DMS153 treated with DMSO at 0.1 percent for 48 hours (cell line): ENCODE measurements around the gene ZNF225.
"Not testable (repeated sequence)": the region's sequence is repeated elsewhere in the genome, so short reads cannot be mapped to it uniquely, and the experiment has no call there.

ENCODE experiments used
- DNase-seq: peaks from one replicate; lab custom pipeline; 2025; ENCODE audit not compliant: unreplicated experiment; lab: John Stamatoyannopoulos, UW

Gene ZNF225

DNA sequence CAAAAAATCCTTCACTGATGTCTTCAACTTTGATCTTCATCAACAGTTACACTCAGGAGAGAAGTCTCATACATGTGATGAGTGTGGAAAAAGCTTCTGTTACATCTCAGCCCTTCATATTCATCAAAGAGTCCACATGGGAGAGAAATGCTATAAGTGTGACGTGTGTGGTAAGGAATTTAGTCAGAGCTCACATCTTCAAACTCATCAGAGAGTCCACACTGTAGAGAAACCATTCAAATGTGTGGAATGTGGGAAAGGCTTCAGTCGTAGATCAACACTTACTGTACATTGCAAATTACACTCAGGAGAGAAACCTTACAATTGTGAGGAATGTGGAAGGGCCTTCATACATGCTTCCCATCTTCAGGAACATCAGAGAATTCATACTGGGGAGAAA is 43.3 kb downstream of the ZNF225 start:
- DNase-seq, result no peak

- DNase-seq, result no peak
These were observed 50.6 kb downstream of the ZNF225 start for GRCh38 chr19:44163789-44164188.

DNA sequence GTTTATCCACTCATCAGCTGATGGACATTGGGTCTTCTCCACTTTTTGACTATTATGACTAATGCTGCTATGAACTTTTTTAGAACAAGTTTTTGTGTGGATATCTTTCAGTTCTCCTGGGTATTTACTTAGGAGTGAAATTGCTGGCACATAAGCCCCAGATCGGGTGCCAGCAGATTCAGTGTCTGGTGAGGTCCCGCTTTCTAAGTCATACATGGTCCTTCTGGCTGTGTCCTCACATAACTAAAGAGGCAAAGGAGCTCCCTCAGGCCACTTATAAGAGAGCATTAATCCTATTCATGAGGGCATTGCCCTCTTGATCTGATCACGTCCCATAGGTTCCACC is 51.1 kb downstream of the ZNF225 start:
- no peak for DNase-seq

DNA sequence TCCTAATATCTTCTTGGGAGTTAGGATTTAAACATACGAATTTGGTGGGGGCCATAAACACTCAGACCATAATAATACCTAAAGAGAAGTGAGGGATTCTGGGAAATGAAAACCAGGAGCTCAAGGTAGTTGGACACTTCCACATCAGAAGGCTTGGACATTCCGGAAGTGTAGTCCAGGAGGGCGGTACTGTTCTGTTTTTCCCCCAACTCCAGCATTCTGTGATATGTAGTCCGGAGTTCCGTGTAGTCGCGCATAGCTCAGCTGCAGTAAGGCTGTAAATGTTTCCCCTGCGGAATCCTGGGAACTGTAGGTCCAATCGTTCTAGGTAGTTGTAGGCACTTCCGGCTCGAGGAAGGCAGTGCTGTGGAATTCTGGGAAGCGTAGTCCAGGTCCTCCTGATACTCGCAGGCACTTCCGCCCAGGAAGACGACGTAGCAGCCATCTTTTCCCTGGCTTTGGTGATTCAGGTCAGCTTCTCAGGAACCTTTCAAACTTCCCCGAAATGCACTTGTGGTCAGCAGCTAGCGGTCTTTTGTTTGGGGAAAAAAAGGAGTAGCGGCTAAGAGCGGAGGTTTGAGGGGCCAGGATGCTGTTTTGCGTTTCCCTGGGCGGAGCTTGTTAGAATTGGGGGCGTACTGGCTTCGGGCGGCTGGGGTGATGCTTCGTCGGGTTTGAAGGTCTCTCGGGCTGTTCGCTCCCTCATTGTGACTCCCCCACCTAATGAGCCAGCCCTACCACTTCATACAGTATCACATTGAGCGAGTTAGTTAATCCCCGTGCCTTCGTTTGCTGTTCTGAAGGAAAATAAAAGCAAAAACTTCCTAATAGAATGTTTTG is 51.7 kb downstream of the ZNF225 start, which contains the start of gene ZNF226:
TSS of gene ZNF226 (plus strand) at position 428 of the 840 bp plus-strand sequence. CDS start 4,981 bp downstream, outside the sequence.
- peak; percentile 98 for DNase-seq

DNA sequence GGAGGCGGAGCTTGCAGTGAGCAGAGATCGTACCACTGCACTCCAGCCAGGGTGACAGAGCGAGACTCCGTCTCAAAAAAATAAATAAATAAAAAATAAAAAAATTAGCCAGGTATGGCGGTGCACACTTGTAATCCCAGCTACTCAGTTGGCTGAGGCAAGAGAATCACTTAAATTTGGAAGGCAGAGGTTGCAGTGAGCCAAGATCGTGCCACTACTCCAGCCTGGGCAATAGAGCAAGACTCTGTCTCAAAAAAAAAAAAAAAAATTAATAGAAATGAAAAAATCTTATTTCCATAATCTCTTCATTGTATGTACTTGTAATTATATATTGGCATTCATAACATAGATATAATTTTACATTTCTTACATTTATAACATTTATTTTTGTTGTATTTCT is 57.5 kb downstream of the ZNF225 start:
- DNase-seq, result not testable (repeated sequence)

GRCh38 chr19:44176590-44176989 is 63.4 kb downstream of the ZNF225 start:
- DNase-seq, result no peak

GRCh38 chr19:44180968-44181367 is 67.8 kb downstream of the ZNF225 start:
- DNase-seq, result no peak

DNA sequence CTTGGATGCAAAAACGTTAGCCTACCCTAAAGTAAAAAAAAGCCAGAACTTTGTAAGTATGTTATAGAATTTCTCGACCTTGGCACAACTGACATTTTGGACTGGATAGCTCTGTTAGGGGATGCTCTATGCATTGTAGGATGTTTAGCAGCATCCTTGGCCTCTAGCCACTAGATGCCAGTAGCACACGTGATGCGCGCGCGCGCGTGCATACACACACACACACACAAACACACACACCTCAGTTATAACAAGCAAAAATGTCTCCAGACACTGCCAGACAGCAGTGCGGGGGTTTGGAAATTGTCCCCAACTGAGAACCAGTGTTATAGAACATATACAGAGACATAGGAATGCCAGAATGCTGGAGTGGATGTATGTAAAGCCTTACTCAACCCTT is 68.9 kb downstream of the ZNF225 start:
- no peak for DNase-seq
